Mesendoderm (in vitro differentiated cells): Measurements from ENCODE around the gene IRS1.

Experiments used
- DNase-seq: peaks from one replicate; pipeline ENCODE4 v3.0.0; 2013
- H2AK5ac ChIP-seq: 2 replicates; pipeline ENCODE4 v1.6.1; 2013; ENCODE audit warnings: low read length, inconsistent platforms
- H2BK120ac ChIP-seq: 2 replicates; pipeline ENCODE4 v1.6.1; 2013; ENCODE audit warnings: low read depth, mild to moderate bottlenecking, low read length, moderate library complexity, mixed read lengths
- H2BK15ac ChIP-seq: replicated peaks from 2 replicates; pipeline ENCODE4 v1.6.1; 2013; ENCODE audit warnings: low read depth, mild to moderate bottlenecking, moderate library complexity
- H2BK5ac ChIP-seq: 2 replicates; pipeline ENCODE4 v1.6.1; 2013; ENCODE audit warnings: low read length, inconsistent platforms
- H3K18ac ChIP-seq: 2 replicates; pipeline ENCODE4 v1.6.1; 2013; ENCODE audit warnings: mild to moderate bottlenecking, low read length, mixed read lengths
- H3K23ac ChIP-seq: one replicate; pipeline ENCODE4 v1.6.1; 2013; ENCODE audit warnings: low read length
- H3K27ac ChIP-seq: 2 replicates; pipeline ENCODE4 v1.5.1; 2013; ENCODE audit warnings: low read depth, mild to moderate bottlenecking, inconsistent platforms, low read length, moderate library complexity
- H3K27me3 ChIP-seq: 2 replicates; pipeline ENCODE4 v1.6.1; 2013; ENCODE audit warnings: low read length, control low read depth, mild to moderate bottlenecking, inconsistent platforms; ENCODE audit not compliant: insufficient read depth, poor library complexity
- H3K36me3 ChIP-seq: 2 replicates; pipeline ENCODE4 v1.6.1; 2013; ENCODE audit warnings: low read length, inconsistent platforms; ENCODE audit not compliant: control insufficient read depth, insufficient read depth
- H3K4ac ChIP-seq: one replicate; pipeline ENCODE4 v1.6.1; 2013; ENCODE audit warnings: low read depth, mild to moderate bottlenecking, low read length, moderate library complexity
- H3K4me1 ChIP-seq: 2 replicates; pipeline ENCODE4 v1.6.1; 2013; ENCODE audit warnings: low read depth, low read length, inconsistent platforms; ENCODE audit not compliant: control insufficient read depth
- H3K4me2 ChIP-seq: 2 replicates; pipeline ENCODE4 v1.6.1; 2013; ENCODE audit warnings: low read length
- H3K4me3 ChIP-seq: 2 replicates; pipeline ENCODE4 v1.5.1; 2013; ENCODE audit warnings: mild to moderate bottlenecking, low read length
- H3K56ac ChIP-seq: one replicate; pipeline ENCODE4 v1.6.1; 2013; ENCODE audit warnings: low read length
- H3K79me1 ChIP-seq: 2 replicates; pipeline ENCODE4 v1.6.1; 2013; ENCODE audit warnings: low read length, inconsistent platforms
- H3K79me2 ChIP-seq: 2 replicates; pipeline ENCODE4 v1.6.1; 2013; ENCODE audit warnings: mild to moderate bottlenecking, low read length; ENCODE audit not compliant: control insufficient read depth, insufficient read depth
- H3K9ac ChIP-seq: 2 replicates; pipeline ENCODE4 v1.6.1; 2013; ENCODE audit warnings: low read length, inconsistent platforms
- H4K5ac ChIP-seq: one replicate; pipeline ENCODE4 v1.6.1; 2013; ENCODE audit warnings: low read length
- H4K8ac ChIP-seq: one replicate; pipeline ENCODE4 v1.6.1; 2013; ENCODE audit warnings: low read depth, mild to moderate bottlenecking, control low read depth, low read length, moderate library complexity
- WGBS: extraction: QIAGEN DNeasy Blood & Tissue Kit; methylation state at CpG from one replicate; pipeline ENCODE4 v1.1.7; 2013; ENCODE audit warnings: low lambda C conversion rate, missing lambda C conversion rate; ENCODE audit not compliant: insufficient coverage; ENCODE audit errors: extremely low coverage; 5-methylcytosine and 5-hydroxymethylcytosine counted together

Gene IRS1

GRCh38 chr2:226738191-226738820 lies 61.3 kb downstream of the IRS1 start:
- Histone ChIP-seq H3K27me3 (no peaks in the 10 kb centered on the region), H3K9ac (no peak overlapping the region), H3K18ac (no peak overlapping the region), H3K4ac (no peak overlapping the region), H3K36me3 (no peaks in the 10 kb centered on the region), H4K8ac (no peak overlapping the region), H3K79me2 (no peaks in the 10 kb centered on the region), H3K27ac (no peak overlapping the region), H3K4me3 (no peak overlapping the region), H3K23ac (no peak overlapping the region), H3K4me1 (peaks cover 7% of the 10 kb centered on the region), H2BK120ac (no peak overlapping the region), H3K79me1 (peaks cover 2% of the 10 kb centered on the region), H2AK5ac (no peak overlapping the region), H3K4me2 (no peak overlapping the region), H4K5ac (no peak overlapping the region), H2BK15ac (no peak overlapping the region), H2BK5ac (no peak overlapping the region), H3K56ac (no peak overlapping the region)
- WGBS, result no CpG with 5 or more reads among the region's 8 CpGs
- peak; percentile 48 for DNase-seq

GRCh38 chr2:226736382-226736781 lies 63.2 kb downstream of the IRS1 start:
- H4K8ac ChIP-seq, result no peak overlapping the region
- DNase-seq, result no peak
- no peak overlapping the region for H2BK120ac ChIP-seq
- peaks cover 7% of the 10 kb centered on the region for H3K4me1 ChIP-seq
- H3K23ac ChIP-seq, result no peak overlapping the region
- H2AK5ac ChIP-seq, result no peak overlapping the region
- no peak overlapping the region for H3K27ac ChIP-seq
- peak overlapping the region; percentile 98 for H2BK15ac ChIP-seq
- H3K18ac ChIP-seq, result no peak overlapping the region
- H3K79me2 ChIP-seq, result no peaks in the 10 kb centered on the region
- H4K5ac ChIP-seq, result no peak overlapping the region
- no CpG with 5 or more reads among the region's 4 CpGs for WGBS
- H3K56ac ChIP-seq, result no peak overlapping the region
- no peak overlapping the region for H3K4ac ChIP-seq
- no peak overlapping the region for H3K4me3 ChIP-seq
- no peak overlapping the region for H3K4me2 ChIP-seq
- peaks cover 2% of the 10 kb centered on the region for H3K79me1 ChIP-seq
- no peak overlapping the region for H3K9ac ChIP-seq
- H3K36me3 ChIP-seq, result no peaks in the 10 kb centered on the region
- no peaks in the 10 kb centered on the region for H3K27me3 ChIP-seq
- H2BK5ac ChIP-seq, result no peak overlapping the region

- H3K27me3 ChIP-seq, result no peaks in the 10 kb centered on the region
- H3K79me1 ChIP-seq, result peaks cover 2% of the 10 kb centered on the region
- no peak overlapping the region for H3K18ac ChIP-seq
- no CpG with 5 or more reads among the region's 4 CpGs for WGBS
- H3K56ac ChIP-seq, result no peak overlapping the region
- no peaks in the 10 kb centered on the region for H3K36me3 ChIP-seq
- H3K4ac ChIP-seq, result no peak overlapping the region
- no peak for DNase-seq
- no peak overlapping the region for H2BK5ac ChIP-seq
- H4K8ac ChIP-seq, result no peak overlapping the region
- H4K5ac ChIP-seq, result no peak overlapping the region
- H3K4me3 ChIP-seq, result no peak overlapping the region
- no peak overlapping the region for H2BK120ac ChIP-seq
- peaks cover 6% of the 10 kb centered on the region for H3K4me1 ChIP-seq
- no peak overlapping the region for H3K4me2 ChIP-seq
- H3K9ac ChIP-seq, result no peak overlapping the region
- H3K79me2 ChIP-seq, result no peaks in the 10 kb centered on the region
- no peak overlapping the region for H3K27ac ChIP-seq
- no peak overlapping the region for H3K23ac ChIP-seq
- no peak overlapping the region for H2BK15ac ChIP-seq
- H2AK5ac ChIP-seq, result no peak overlapping the region
Observed at GRCh38 chr2:226733927-226734564, 65.6 kb downstream of the IRS1 start.

GRCh38 chr2:226733189-226733858 lies 66.3 kb downstream of the IRS1 start:
- no peaks in the 10 kb centered on the region for H3K79me2 ChIP-seq
- H3K56ac ChIP-seq, result no peak overlapping the region
- no peaks in the 10 kb centered on the region for H3K36me3 ChIP-seq
- no peak overlapping the region for H3K4me3 ChIP-seq
- no peak overlapping the region for H3K4ac ChIP-seq
- no peak overlapping the region for H2AK5ac ChIP-seq
- H3K4me1 ChIP-seq, result peaks cover 2% of the 10 kb centered on the region
- no peak overlapping the region for H3K9ac ChIP-seq
- H3K23ac ChIP-seq, result no peak overlapping the region
- no peaks in the 10 kb centered on the region for H3K27me3 ChIP-seq
- no peak overlapping the region for H4K5ac ChIP-seq
- no peak overlapping the region for H2BK5ac ChIP-seq
- no CpG with 5 or more reads among the region's 6 CpGs for whole genome bisulfite sequencing
- H3K79me1 ChIP-seq, result peaks cover 2% of the 10 kb centered on the region
- no peak for DNase-seq
- H3K4me2 ChIP-seq, result no peak overlapping the region
- no peak overlapping the region for H2BK15ac ChIP-seq
- no peak overlapping the region for H4K8ac ChIP-seq
- no peak overlapping the region for H2BK120ac ChIP-seq
- peak overlapping the region; percentile 10 for H3K18ac ChIP-seq
- no peak overlapping the region for H3K27ac ChIP-seq

GRCh38 chr2:226732478-226733188 lies 67.0 kb downstream of the IRS1 start:
- Histone ChIP-seq H3K18ac (no peak overlapping the region), H3K27ac (no peak overlapping the region), H3K23ac (no peak overlapping the region)

More at GRCh38 chr2:226732478-226733188, 67.0 kb downstream of the IRS1 start:
- Histone ChIP-seq H3K79me2 (no peaks in the 10 kb centered on the region), H2BK15ac (no peak overlapping the region), H3K36me3 (no peaks in the 10 kb centered on the region), H3K4me3 (no peak overlapping the region), H3K4me1 (peaks cover 2% of the 10 kb centered on the region), H2AK5ac (no peak overlapping the region), H3K79me1 (peaks cover 2% of the 10 kb centered on the region), H2BK5ac (no peak overlapping the region), H3K56ac (no peak overlapping the region), H4K8ac (no peak overlapping the region), H4K5ac (no peak overlapping the region), H3K4me2 (no peak overlapping the region), H3K27me3 (no peaks in the 10 kb centered on the region), H2BK120ac (no peak overlapping the region), H3K4ac (no peak overlapping the region), H3K9ac (no peak overlapping the region)
- no CpG with 5 or more reads among the region's 4 CpGs for WGBS
- DNase-seq, result no peak
